Measurements from ENCODE around the gene NPB.

GRCh38 chr17:81907219-81908145 is 5.4 kb downstream of the NPB start:
- 0 out of 2 replicates have a peak, but pooled peaks have one; percentile 7 for TF ChIP-seq CTCF (IDR thresholded peaks at IDR 0.05; ENCODE audit: low read length)
- no peak for TF ChIP-seq EZH2 (optimal IDR thresholded peaks at IDR 0.05; ENCODE audit: low read depth, low read length)
- TF ChIP-seq EZH2phosphoT487 (IDR thresholded peaks at IDR 0.05; ENCODE audit: low read length): no peak
